ENCODE results near the gene ACACA.
A peak's percentile ranks its signal among the peaks of the same experiment; 100 is the strongest.

Gene ACACA

GRCh38 chr17:37212179-37212578, 194.5 kb downstream of the ACACA start:
- no peak for TF ChIP-seq EZH2phosphoT487 (IDR thresholded peaks at IDR 0.05; ENCODE audit: low read length)
- TF ChIP-seq CTCF (IDR thresholded peaks at IDR 0.05; ENCODE audit: low read length), result peak; percentile 6; the same call in 1 of the 2 replicates
- no peaks in the 10 kb centered on the region for H3K79me2 ChIP-seq (ENCODE audit: low read length)
- no peak overlapping the region for H3K27ac ChIP-seq (ENCODE audit: low read length)
- H3K4me2 ChIP-seq (ENCODE audit: low read depth, low read length), result no peak overlapping the region
- H3K4me1 ChIP-seq (ENCODE audit: low read length), result no peaks in the 10 kb centered on the region
- no peak overlapping the region for H2AFZ ChIP-seq (ENCODE audit: low read length)
- H3K4me3 ChIP-seq (ENCODE audit: low read length), result no peak overlapping the region
- no peaks in the 10 kb centered on the region for H3K9me2 ChIP-seq (replicated peaks; ENCODE audit: insufficient read depth, low read length)
- no peaks in the 10 kb centered on the region for H3K27me3 ChIP-seq (replicated peaks; ENCODE audit: insufficient read depth, low read length)
- H3K9me3 ChIP-seq (replicated peaks; ENCODE audit: insufficient read depth, low read length), result no peaks in the 10 kb centered on the region
- H3K36me3 ChIP-seq (replicated peaks; ENCODE audit: insufficient read depth, low read length), result no peaks in the 10 kb centered on the region
- no peaks in the 10 kb centered on the region for H4K20me1 ChIP-seq (ENCODE audit: insufficient read depth, low read length)
- no peaks in the 10 kb centered on the region for H3F3A ChIP-seq (ENCODE audit: insufficient read depth, low read length)
- no peak for DNase-seq
- H3K9ac ChIP-seq (ENCODE audit: low read length), result no peak overlapping the region

GRCh38 chr17:37211136-37211535, 195.5 kb downstream of the ACACA start:
- Histone ChIP-seq H2AFZ (ENCODE audit: low read length) (no peak overlapping the region), H3K36me3 (replicated peaks; ENCODE audit: insufficient read depth, low read length) (no peaks in the 10 kb centered on the region), H3K9me2 (replicated peaks; ENCODE audit: insufficient read depth, low read length) (no peaks in the 10 kb centered on the region), H3K79me2 (ENCODE audit: low read length) (no peaks in the 10 kb centered on the region), H3K27me3 (replicated peaks; ENCODE audit: insufficient read depth, low read length) (no peaks in the 10 kb centered on the region), H3K4me3 (ENCODE audit: low read length) (no peak overlapping the region), H3K4me2 (ENCODE audit: low read depth, low read length) (no peak overlapping the region), H3F3A (ENCODE audit: insufficient read depth, low read length) (no peaks in the 10 kb centered on the region), H3K27ac (ENCODE audit: low read length) (no peak overlapping the region), H3K4me1 (ENCODE audit: low read length) (no peaks in the 10 kb centered on the region), H3K9me3 (replicated peaks; ENCODE audit: insufficient read depth, low read length) (no peaks in the 10 kb centered on the region), H3K9ac (ENCODE audit: low read length) (no peak overlapping the region), H4K20me1 (ENCODE audit: insufficient read depth, low read length) (no peaks in the 10 kb centered on the region)
- no peak for DNase-seq
- TF ChIP-seq CTCF (IDR thresholded peaks at IDR 0.05; ENCODE audit: low read length), result no peak
- TF ChIP-seq EZH2phosphoT487 (IDR thresholded peaks at IDR 0.05; ENCODE audit: low read length), result no peak
- no peak for TF ChIP-seq EZH2 (optimal IDR thresholded peaks at IDR 0.05; ENCODE audit: low read depth, low read length)

- Histone ChIP-seq H3K9me3 (replicated peaks; ENCODE audit: insufficient read depth, low read length) (no peaks in the 10 kb centered on the region), H3K9me2 (replicated peaks; ENCODE audit: insufficient read depth, low read length) (no peaks in the 10 kb centered on the region), H3K79me2 (ENCODE audit: low read length) (no peaks in the 10 kb centered on the region), H3K27ac (ENCODE audit: low read length) (no peak overlapping the region), H3F3A (ENCODE audit: insufficient read depth, low read length) (no peaks in the 10 kb centered on the region), H3K27me3 (replicated peaks; ENCODE audit: insufficient read depth, low read length) (no peaks in the 10 kb centered on the region), H3K9ac (ENCODE audit: low read length) (no peak overlapping the region), H3K36me3 (replicated peaks; ENCODE audit: insufficient read depth, low read length) (no peaks in the 10 kb centered on the region), H3K4me2 (ENCODE audit: low read depth, low read length) (no peak overlapping the region), H4K20me1 (ENCODE audit: insufficient read depth, low read length) (no peaks in the 10 kb centered on the region), H2AFZ (ENCODE audit: low read length) (no peak overlapping the region), H3K4me1 (ENCODE audit: low read length) (no peaks in the 10 kb centered on the region), H3K4me3 (ENCODE audit: low read length) (no peak overlapping the region)
- TF ChIP-seq CTCF (IDR thresholded peaks at IDR 0.05; ENCODE audit: low read length) (no peak), EZH2phosphoT487 (IDR thresholded peaks at IDR 0.05; ENCODE audit: low read length) (no peak), EZH2 (optimal IDR thresholded peaks at IDR 0.05; ENCODE audit: low read depth, low read length) (no peak)
- DNase-seq, result no peak
These were observed 199.5 kb downstream of the ACACA start for GRCh38 chr17:37207103-37207502.

Data from MM.1S (cell line).